Parathyroid adenoma (tissue), 2 donors: Measurements from ENCODE around the gene PSMA5.

Experiments
- H2AFZ ChIP-seq: fragments of 300-600 bp; sonication (generic); one replicate; pipeline ENCODE4 v1.7.0; 2017; ENCODE audit warnings: antibody characterized with exemption, mild to moderate bottlenecking
- H3K27ac ChIP-seq: fragments of 300-600 bp; sonication (generic); one replicate; pipeline ENCODE4 v1.7.0; 2017
- H3K27me3 ChIP-seq: fragments of 300-600 bp; sonication (generic); one replicate; pipeline ENCODE4 v1.7.0; 2017; ENCODE audit warnings: low read length; ENCODE audit not compliant: control insufficient read depth, insufficient read depth
- H3K36me3 ChIP-seq: fragments of 300-600 bp; sonication (generic); one replicate; pipeline ENCODE4 v1.7.0; 2017; ENCODE audit warnings: low read length; ENCODE audit not compliant: control insufficient read depth, insufficient read depth
- H3K4me1 ChIP-seq: fragments of 300-600 bp; sonication (generic); one replicate; pipeline ENCODE4 v1.7.0; 2017; ENCODE audit warnings: control low read depth
- H3K4me2 ChIP-seq: fragments of 300-600 bp; sonication (generic); one replicate; pipeline ENCODE4 v1.7.0; 2017; ENCODE audit warnings: low read length
- H3K4me3 ChIP-seq: fragments of 300-600 bp; sonication (generic); one replicate; pipeline ENCODE4 v1.7.0; 2017; ENCODE audit warnings: low read depth, low read length
- H3K79me2 ChIP-seq: fragments of 300-600 bp; sonication (generic); one replicate; pipeline ENCODE4 v1.7.0; 2017; ENCODE audit warnings: control low read depth
- H3K9ac ChIP-seq: fragments of 300-600 bp; sonication (generic); one replicate; pipeline ENCODE4 v1.7.0; 2017; ENCODE audit warnings: mild to moderate bottlenecking
- H3K9me3 ChIP-seq: fragments of 300-600 bp; sonication (generic); one replicate; pipeline ENCODE4 v1.7.0; 2017; ENCODE audit warnings: low read length; ENCODE audit not compliant: control insufficient read depth
- CTCF ChIP-seq: fragments of 300-600 bp; sonication (generic); IDR thresholded peaks from one replicate; pipeline ENCODE4 v1.7.0; 2017; ENCODE audit warnings: antibody characterized with exemption, mild to moderate bottlenecking
- donor health status: primary hyperparathyroidism.

The PSMA5 gene

GRCh38 chr1:109367626-109368025, 58.6 kb downstream of the PSMA5 start:
- Histone ChIP-seq H3K27me3 (no peaks in the 10 kb centered on the region), H3K79me2 (peaks cover 4% of the 10 kb centered on the region), H3K4me3 (no peak overlapping the region), H3K9ac (no peak overlapping the region), H3K9me3 (no peaks in the 10 kb centered on the region), H3K4me1 (peaks cover 9% of the 10 kb centered on the region), H3K27ac (no peak overlapping the region), H3K4me2 (no peak overlapping the region), H3K36me3 (no peaks in the 10 kb centered on the region), H2AFZ (no peak overlapping the region)
- no peak for TF ChIP-seq CTCF

GRCh38 chr1:109365642-109366204, 60.5 kb downstream of the PSMA5 start:
- Histone ChIP-seq H3K4me1 (peaks cover 9% of the 10 kb centered on the region), H3K4me3 (no peak overlapping the region), H2AFZ (no peak overlapping the region), H3K4me2 (no peak overlapping the region), H3K27me3 (no peaks in the 10 kb centered on the region), H3K9ac (no peak overlapping the region), H3K27ac (no peak overlapping the region), H3K9me3 (no peaks in the 10 kb centered on the region), H3K36me3 (no peaks in the 10 kb centered on the region), H3K79me2 (peaks cover 4% of the 10 kb centered on the region)
- no peak for TF ChIP-seq CTCF

GRCh38 chr1:109361649-109362048, 64.6 kb downstream of the PSMA5 start:
- Histone ChIP-seq H2AFZ (no peak overlapping the region), H3K4me2 (no peak overlapping the region), H3K27ac (no peak overlapping the region), H3K79me2 (no peaks in the 10 kb centered on the region), H3K27me3 (no peaks in the 10 kb centered on the region), H3K4me3 (no peak overlapping the region), H3K4me1 (peaks cover 9% of the 10 kb centered on the region), H3K9ac (no peak overlapping the region), H3K9me3 (no peaks in the 10 kb centered on the region), H3K36me3 (no peaks in the 10 kb centered on the region)
- no peak for TF ChIP-seq CTCF

- Histone ChIP-seq H3K79me2 (no peaks in the 10 kb centered on the region), H3K4me3 (no peak overlapping the region), H2AFZ (no peak overlapping the region), H3K9ac (no peak overlapping the region), H3K4me2 (no peak overlapping the region), H3K9me3 (no peaks in the 10 kb centered on the region), H3K27ac (no peak overlapping the region), H3K4me1 (peaks cover 9% of the 10 kb centered on the region), H3K36me3 (no peaks in the 10 kb centered on the region), H3K27me3 (no peaks in the 10 kb centered on the region)
- no peak for TF ChIP-seq CTCF
Observed at GRCh38 chr1:109361069-109361468, 65.2 kb downstream of the PSMA5 start.

GRCh38 chr1:109357616-109358015, 68.6 kb downstream of the PSMA5 start:
- no peak overlapping the region for H2AFZ ChIP-seq
- no peaks in the 10 kb centered on the region for H3K79me2 ChIP-seq
- H3K4me1 ChIP-seq: no peaks in the 10 kb centered on the region
- H3K4me2 ChIP-seq: no peak overlapping the region
- no peak overlapping the region for H3K9ac ChIP-seq
- H3K27ac ChIP-seq: no peak overlapping the region
- no peaks in the 10 kb centered on the region for H3K9me3 ChIP-seq
- H3K27me3 ChIP-seq: no peaks in the 10 kb centered on the region
- TF ChIP-seq CTCF: no peak
- no peak overlapping the region for H3K4me3 ChIP-seq
- H3K36me3 ChIP-seq: no peaks in the 10 kb centered on the region
